ENCODE results near the gene FLNA.
"Not testable (repeated sequence)": the region's sequence is repeated elsewhere in the genome, so short reads cannot be mapped to it uniquely, and the experiment has no call there.

The FLNA gene

DNA sequence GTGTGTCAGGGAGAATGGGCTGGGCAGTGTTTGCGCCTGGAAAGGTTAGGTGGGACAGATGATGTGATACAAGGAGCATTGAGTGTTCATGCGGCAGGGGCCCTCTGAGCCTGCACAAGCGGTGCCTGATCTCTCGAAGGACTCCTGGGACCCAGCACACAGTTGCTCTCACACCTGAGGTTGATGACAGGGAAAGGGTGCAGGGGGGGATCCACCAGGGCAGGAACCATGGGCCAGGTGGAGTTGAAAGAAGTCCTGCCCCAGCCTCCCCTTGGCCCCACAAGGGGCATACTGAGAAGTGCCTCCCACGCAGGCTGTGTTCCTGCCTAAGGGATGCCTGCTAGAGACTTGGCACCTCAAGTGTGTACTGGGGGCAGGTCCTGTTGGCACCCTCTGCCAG, 45.8 kb downstream of the FLNA start:
- DNase-seq, result no peak

DNA sequence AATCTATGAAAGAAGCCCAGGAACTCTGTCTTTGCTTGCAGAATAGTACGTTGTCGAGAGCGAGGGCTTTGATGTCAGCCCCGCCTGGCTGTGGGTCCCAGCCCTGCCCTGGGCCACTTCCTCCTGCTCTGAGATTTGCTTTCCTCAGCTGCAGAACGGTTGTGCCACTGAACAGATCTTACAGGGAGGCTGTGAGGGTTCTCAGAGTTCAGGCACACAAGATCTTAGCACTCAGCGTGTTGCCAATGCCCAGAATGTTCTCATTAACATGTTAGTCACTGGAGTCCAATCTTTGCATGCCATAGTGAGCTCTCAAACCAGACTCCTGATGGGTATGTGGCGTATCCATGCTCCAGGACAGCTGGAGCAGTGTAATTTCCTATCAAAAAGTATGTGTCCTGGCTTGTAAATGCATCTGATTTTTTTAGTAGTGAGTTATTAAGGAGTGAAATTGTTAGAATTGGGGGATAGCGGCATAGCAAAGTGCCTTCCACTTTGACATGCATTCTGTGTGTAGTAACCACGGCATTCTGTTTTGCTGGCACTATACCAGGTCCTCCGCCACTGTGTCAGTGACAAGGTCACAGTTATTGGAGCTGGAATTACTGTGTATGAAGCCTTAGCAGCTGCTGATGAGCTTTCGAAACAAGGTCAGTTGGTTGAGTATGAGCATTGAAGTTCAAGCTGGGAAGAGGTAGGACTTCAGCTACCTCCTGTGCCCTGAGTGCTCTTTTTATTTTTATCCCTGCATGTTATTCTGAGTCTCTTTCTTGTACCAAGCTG, 47.2 kb downstream of the FLNA start:
- no peak for DNase-seq

DNA sequence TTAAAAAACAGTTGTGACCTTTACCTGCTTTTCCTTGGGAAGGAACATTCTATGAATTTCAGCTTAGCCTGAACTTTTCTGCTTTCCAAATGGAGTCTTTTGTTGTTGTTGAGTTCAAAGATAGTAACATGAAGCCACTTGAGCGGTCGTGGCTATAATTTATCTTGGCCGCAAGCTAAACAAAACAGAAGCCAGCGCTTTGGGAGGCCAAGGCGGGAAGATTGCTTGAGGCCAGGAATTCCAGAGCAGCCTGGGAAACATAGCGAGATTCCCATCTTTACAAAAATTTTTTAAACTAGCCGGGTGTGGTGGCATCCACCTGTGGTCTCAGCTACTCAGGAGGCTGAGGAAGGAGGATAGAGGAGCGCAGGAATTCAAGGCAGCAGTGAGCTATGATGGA, 48.9 kb downstream of the FLNA start:
- no peak for DNase-seq

DNA sequence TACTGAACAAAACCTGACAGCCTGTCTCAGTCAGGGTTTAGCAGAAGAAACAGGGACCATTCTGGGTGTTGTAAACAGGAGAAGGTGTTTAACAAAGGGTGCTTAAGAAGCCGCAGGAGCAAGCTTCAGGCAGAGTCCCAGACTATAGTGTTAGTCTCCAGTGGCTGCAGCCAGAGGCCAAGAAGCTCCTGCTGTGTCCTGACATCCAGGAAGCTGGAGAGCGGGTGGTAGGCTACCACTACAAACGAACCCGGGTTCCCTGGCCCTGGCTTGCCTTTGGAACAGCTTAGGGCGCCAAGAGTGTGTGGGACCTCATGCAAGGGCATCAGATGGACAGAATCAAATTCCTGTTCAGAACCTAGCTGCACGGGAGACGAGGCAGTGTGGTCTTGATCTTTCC, 50.9 kb downstream of the FLNA start:
- DNase-seq, result no peak

DNA sequence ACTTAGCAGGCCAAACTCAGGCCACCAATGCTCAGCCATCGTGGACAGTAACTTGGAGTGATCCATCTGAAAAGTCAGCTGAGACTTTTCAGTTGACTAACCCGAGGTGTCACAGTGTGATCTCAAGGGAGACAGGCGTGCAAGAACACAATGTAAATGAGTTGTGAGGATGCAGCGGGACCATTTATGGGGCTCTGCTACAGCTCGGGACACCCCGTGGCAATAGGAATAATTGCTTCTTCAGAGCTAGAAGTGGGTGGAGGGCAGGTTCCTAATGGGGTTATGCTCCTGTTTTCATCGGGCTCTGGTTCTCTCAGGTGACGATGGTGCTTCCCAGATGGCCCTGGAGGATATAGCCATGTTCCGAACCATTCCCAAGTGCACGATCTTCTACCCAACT, 51.5 kb downstream of the FLNA start:
- no peak for DNase-seq

DNA sequence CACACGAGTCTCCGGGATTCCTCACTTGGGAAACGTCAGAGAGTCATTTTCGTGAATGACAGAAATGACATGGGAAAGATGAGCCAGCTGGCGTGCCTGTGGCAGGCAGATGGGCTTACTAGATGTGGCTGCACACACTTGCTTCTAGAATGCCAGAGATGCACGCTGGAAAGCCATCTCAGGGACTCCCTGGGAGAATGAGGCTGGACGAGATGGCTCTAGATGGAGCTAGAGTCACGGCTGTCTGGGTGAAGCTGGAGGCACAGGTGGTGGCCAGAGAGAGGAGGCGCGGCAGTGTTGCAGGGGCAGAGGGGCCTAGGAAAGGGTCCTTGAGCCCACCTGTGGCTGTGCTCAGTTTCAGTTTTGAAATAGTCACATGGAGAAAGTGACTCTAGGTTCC, 52.8 kb downstream of the FLNA start:
- no peak for DNase-seq

DNA sequence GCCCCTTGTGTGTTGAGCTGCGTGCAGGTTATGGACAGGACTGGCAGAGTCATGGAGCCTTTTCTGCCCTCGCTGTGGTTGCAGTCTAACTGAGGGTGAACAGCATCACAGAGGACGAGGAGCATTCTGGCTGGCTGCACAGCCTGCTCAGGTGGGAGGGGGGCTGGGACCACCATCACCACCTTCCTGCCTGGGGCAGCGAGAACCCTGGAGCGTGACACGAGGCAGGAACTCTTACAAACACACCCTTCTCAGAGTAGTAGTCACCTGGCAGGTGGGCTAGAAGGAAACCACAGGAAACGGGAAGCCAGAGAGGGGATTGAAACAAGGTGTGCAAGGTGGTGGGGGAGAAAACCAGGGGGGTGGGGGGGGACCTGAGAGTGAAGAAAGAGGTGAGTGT, 53.3 kb downstream of the FLNA start:
- DNase-seq, result no peak

GRCh38 chrX:154320406-154320805, 54.0 kb downstream of the FLNA start:
- DNase-seq, result no peak

GRCh38 chrX:154317391-154317995, 56.9 kb downstream of the FLNA start:
- DNase-seq, result no peak

DNA sequence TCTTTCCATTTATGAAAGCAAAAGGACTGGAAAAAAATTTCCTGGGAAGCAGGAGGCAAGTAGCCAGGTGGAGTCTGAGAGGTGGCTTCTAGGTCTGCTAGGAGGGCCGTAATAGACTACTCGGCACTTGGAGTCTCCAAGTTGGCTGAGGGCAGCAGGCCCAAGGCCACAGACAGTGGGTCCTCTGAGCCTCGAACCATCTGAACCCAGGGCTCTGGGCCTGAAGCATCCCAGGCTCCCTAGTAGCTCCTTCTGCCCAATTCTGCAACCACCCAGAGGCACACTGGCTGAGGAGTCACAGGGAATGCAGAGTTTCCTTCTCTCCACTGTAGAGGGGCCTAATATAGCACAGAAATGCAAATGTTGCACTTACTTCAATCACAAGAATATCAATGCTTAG, 59.0 kb downstream of the FLNA start:
- DNase-seq, result no peak

DNA sequence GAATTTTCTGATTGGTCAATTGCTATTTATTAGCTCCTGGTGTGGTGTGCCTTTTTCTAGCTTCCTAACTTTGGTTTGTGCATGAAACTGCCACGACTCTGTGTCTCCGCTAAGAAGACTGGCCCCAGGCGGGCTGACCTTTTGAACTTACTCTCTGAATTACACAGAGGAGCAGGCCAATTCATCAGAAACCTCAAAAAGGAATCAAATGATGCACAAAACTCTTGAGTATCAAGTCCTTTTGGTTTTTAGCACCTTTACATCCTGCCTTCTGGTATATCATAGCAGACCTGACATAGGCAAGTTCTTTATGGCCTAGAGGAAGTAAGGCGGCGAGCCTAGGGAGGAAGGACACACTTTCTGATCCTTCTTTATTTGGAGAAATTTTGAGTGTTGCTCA, 61.3 kb downstream of the FLNA start:
- DNase-seq, result peak; percentile 60

GRCh38 chrX:154312116-154312515, 62.3 kb downstream of the FLNA start:
- DNase-seq, result no peak

DNA sequence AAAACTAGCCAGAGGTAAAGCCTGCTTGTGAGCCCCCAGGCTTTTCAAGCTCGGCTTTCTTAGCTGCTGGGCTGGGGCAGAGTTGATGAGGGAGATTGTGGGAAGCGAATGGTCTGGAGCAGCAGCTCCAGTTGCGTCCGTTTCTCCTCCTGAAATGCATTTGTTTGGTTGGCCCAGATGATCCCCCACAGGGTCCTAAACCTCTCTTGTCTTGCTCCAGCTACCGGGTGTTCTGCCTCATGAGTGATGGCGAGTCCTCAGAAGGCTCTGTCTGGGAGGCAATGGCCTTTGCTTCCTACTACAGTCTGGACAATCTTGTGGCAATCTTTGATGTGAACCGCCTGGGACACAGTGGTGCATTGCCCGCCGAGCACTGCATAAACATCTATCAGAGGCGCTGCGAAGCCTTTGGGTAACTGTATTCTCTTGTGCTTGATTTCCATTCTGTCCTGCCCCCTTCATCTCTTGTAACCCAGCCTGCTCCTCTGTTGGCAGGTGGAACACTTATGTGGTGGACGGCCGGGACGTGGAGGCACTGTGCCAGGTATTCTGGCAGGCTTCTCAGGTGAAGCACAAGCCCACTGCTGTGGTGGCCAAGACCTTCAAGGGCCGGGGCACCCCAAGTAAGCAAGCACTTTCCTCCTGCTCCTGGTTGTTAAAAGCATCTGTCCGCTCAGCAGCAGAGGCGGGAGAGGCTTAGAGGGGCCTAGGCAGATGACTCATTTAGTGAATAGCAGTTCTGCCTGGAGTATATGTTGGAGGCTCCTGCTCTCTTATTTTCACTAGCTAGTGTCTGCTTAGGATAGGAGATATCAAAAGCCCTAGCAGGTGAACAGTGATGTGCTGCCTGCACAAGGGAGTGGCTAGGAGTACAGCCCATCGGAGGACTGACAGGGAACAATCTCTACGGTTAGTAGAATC, 63.6 kb downstream of the FLNA start:
- peak; percentile 13 for DNase-seq

- DNase-seq, result no peak
These were observed 65.2 kb downstream of the FLNA start for GRCh38 chrX:154309041-154309775.

DNA sequence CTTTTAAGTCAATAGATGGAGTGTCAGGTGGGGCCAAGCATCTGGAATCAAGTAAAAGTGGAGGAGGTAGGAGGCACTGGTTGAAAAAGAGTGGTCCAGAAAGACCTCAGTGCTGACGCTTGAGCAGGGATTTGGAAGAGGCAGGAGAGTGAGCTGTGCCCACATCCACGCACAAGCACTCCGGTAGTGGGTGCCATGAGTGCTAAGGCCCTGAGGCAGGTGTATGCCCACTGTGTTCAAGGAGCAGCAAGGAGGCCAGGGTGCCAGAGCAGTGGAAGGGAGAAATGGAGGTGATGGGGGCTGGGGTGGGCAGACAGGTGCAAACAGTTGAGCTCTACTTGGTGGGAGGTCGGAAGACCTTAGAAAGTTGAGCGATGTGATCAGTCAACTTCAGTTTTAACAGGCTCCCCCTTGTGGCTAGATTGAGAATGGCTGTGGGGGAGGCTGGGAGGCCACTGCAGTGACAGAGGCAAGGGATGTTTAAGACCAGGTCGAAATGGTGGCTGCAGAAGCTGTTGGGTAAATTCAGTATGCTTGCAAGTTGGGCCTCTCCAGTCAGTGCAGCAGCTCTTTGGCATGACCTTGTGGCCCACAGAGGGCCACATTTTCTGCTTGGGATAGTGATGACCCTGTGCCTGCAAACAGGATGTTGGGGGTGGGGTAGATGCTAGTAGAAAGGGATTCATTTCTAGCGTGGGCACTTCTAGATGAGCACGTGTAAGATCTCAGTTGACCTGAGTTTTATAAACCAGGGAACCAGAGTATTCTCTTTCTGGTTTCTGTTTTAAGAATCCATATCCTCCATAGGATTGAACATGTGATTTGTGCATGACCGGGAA, 66.1 kb downstream of the FLNA start:
- peak; percentile 88 for DNase-seq

DNA sequence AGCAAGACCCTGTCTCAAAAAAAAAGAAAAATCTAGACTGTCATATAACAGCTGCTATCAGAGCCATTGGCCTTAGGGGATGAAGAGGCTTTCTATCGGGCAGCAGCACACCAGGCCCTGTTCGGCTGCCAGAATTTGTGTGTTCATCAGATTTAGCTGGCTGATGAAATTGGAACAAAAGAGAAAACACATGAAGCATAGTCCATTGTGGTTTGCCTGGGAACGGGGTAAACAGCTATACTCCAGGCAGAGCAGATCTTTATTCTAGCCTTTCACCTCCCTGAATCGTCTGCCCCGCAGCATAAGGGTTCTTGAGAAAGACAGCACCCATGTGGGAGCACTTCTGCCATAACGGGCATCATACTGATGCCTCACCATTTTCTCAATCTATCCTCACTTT, 67.2 kb downstream of the FLNA start:
- no peak for DNase-seq

DNA sequence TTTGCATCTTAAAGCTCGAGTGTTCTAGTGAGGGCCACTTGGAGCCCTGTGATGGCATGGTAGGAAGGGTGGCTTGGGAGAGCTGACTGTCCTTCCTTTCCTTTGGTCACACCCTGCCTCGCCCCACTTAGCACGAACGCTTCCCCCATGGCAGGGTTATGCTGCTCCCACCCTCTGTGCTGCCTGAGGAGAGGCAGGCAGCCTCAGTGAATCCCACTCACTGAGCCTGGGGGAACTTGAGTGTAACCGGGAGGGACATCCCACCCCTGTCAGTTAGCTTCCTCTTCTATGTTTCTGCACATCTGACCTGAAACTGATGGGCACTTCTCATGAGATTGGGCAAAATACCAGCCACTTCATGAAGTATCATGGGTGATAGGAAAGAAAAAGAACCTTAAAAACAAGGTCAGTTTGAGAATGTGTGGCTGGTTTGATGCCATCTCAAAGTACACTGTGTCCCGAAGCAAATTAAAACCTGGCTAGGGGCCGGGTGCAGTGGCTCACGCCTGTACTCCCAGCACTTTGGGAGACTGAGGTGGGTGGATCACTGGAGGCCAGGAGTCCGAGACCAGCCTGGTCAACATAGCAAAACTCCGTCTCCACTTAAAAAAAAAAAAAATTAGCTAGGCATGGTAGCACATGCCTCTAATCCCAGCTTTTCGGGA, 68.8 kb downstream of the FLNA start:
- no peak for DNase-seq

DNA sequence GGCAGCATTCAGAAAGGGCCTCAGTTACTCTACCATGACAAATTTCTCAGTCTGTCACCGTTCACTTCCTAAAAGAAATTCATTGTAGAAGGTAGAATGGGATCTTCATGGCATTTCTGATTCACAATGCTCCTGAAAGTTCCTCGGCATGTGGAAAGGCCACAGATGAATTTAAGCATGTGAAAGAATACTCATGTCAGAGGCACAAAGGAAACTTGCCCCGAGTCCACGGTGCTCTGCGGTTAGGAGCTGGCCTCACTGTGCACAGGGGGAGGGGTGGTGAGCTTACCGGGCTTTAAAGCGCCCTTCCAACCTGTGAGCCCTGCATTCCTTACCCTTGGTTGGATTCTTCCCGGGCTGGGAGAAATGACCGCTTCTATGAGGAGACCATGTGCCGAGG, 69.6 kb downstream of the FLNA start:
- no peak for DNase-seq

DNA sequence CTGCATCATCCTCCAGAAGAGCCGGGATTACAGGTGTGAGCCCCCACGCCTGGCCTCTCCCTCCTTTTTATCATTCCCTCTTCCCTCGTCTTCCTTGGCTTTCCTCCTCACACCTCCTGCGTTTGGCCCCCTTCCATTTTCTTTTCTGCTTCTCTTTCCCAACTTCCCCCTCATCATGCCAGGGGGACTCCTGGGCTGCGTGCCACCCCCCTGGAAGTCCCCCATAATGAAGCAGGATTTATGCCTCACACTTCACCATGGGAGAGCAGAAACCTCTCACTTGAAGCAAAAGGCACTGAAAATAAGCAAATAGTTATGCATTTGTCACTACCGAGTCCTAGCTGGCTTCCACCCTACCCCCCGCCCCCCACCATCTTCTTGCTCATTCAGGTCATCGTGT, 71.0 kb downstream of the FLNA start:
- no peak for DNase-seq

DNA sequence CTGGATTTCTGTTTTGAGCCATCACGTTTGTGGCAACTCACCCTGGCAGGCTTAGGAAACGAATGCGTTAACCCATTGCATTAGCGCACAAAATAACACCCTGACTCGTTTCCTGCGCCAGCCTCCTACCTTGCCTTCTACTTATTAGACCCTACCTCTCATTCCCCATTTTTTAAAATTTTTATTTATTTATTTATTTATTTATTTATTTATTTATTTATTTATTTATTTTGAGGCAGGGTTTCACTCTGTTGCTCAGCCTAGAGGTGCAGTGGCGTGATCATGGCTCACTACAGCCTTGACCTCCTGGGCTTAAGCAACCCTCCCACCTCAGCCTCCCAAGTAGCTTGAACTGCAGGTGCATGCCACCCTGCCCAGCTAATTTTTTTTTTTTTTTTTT, 71.4 kb downstream of the FLNA start:
- not testable (repeated sequence) for DNase-seq

DNA sequence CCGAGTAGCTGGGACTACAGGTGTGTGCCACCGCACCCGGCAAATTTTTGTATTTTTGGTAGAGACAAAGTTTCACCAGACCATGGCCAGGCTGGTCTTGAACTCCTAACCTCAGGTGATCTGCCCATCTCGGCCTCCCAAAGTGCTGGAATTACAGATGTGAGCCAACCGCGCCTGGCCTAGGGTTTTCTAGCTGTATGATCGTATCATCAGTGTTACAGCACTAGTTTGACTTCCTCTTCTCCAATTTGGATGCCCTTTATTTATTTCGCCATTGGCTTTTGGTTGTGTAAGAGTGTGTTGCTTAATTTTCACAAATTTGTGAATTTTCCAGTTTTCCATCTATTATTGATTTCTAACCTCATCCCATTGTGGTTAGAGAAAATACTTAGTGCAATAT, 73.6 kb downstream of the FLNA start:
- DNase-seq, result no peak

All from activated CD4-positive, alpha-beta T cell treated with anti-CD3 and anti-CD28 coated beads, Interleukin-2, Interleukin-6, amounts not matched to agents 100 ng/mL and 50 ng/mL, durations not matched to agents 16 hours and 8 hours (primary cell).